Measurements from ENCODE around the gene ZNF276.

Gene ZNF276

DNA sequence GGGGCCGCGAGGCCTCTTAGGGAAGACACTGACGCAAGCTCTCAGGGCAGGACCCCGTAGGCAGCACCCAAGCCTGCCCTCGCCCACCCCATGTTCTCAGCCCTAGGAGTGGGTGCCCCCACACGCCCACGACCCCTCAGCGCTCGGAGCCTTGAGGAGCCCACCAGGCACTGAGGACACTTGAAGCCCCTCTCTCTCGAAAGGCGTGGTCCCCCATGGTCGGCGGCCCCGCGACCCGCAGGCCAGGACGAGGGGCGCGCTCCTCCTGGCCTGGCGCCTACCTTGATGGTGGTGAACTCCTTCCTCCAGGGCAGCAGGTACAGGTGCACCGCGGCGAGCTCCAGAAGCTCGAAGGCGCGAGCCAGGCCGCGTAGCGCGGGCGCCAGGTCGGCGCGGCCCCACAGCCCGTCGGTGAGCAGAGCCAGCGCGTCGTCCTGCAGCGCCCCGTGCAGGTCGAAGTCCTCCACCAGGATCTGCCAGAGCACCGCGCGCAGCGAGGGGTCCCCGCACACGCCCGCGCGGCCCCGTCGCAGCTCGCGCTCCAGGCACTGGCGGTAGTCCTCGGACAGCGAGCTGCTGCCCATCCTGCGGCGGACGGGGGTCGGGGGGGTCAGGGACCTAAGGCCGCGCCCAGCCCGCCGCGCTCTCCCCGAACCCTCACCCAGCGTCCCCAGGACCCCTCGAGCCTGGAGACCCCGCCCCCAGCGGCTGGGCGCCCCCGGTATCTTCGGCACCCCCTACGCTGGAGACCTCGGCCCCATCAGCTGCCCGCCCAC is 20.5 kb upstream of the ZNF276 start:
- no peak for TF ChIP-seq POLR2AphosphoS5 (IDR thresholded peaks at IDR 0.05; ENCODE audit: borderline replicate concordance, low read depth, low read length)
- TF ChIP-seq FOXP2 (optimal IDR thresholded peaks at IDR 0.05; ENCODE audit: control extremely low read depth, extremely low read length, insufficient read depth): no peak
- TF ChIP-seq EZH2 (IDR thresholded peaks at IDR 0.05): no peak
- H3K4me3 ChIP-seq: peak overlapping the region; percentile 79
- H3K36me3 ChIP-seq (ENCODE audit: insufficient read depth, low read length): no peaks in the 10 kb centered on the region
- H3K27ac ChIP-seq: no peak overlapping the region
- H3K9ac ChIP-seq (ENCODE audit: insufficient read length): peak overlapping the region; percentile 20
- no peaks in the 10 kb centered on the region for H3K9me3 ChIP-seq (ENCODE audit: low read depth, low read length)
- no peak for DNase-seq (ENCODE audit: low read depth, low spot score)

DNA sequence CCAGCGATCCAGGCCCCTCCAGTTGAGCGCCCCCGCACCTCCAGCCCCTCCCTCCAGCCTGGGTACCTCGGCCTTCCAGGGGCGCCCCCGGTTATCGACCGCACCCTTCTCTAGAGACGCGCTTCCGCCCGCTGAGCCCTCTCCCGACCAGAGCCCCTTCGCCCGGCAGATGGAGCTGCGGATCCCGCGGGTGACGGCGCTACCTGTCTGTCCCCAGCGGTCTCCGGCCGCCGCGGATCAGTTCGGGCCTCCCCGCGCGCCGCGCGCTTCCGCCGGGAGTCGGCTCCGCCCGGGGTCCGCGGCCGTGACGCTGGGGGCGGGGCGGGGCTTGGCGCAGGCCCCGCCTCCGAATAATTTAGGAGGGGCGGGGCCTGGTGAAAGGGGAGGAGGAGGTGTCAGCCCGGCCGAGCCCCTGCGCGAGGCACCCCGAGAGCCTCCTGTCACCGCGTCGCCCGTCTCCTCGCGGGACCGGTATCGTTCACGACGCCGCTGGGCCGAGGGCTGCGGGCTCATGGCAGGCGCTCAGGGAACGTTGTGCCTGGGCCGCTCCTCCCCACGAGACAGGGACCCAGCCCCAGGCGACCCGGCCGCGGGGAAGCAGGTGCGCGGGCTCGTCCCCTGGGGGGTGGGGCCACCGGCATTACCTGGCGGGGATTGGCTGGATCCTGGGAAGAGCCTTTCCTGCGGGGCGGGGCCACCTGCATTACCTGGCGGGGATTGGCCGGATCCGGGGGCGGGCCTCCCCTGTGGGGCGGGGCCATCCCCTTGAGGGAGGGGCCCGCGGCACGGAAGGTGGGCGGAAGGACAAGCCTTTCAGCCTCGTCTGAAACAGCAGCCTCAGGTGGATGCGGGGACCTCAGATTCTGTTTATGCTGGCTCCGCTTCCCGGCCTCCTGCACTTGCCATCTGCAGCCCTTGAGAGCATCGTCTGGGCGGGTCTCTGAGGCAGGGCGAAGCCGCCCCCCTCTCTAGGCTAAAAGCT is 19.6 kb upstream of the ZNF276 start, which contains the start of gene SPATA2L:
Gene SPATA2L, minus strand, starts transcription at position 281 of the 982 bp plus-strand sequence. CDS start 473 bp downstream, outside the sequence.
- Histone ChIP-seq H3K27ac (no peak within 1 kb of the TSS), H3K9me3 (ENCODE audit: low read depth, low read length) (no peaks in the 10 kb centered on the region), H3K9ac (ENCODE audit: insufficient read length) (peak within 1 kb of the TSS; percentile 20), H3K4me3 (peak within 1 kb of the TSS; percentile 79), H3K36me3 (ENCODE audit: insufficient read depth, low read length) (no peaks in the 10 kb centered on the region)
- no peak for DNase-seq (ENCODE audit: low read depth, low spot score)
- TF ChIP-seq EZH2 (IDR thresholded peaks at IDR 0.05) (no peak), POLR2AphosphoS5 (IDR thresholded peaks at IDR 0.05; ENCODE audit: borderline replicate concordance, low read depth, low read length) (peak; percentile 41; the same call in 1 of the 2 replicates)

DNA sequence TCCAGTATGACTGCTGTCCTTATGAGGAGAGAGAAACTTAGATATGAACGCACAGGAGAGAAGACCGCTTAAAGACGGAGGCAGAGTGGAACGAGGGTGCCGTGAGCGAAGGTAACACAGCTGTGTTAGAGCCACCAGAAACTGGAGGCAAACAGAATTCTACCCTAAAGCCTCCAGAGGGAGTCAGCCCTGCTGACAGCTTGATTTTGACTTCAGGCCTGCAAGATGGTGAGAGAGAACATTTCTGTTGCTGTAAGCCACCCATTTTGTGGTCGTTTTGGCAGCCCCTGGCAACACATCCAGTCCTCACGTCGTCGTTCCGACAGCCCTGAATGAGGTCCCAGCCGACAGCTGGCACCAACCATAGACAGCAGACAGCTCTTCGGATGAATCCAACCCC is 17.1 kb upstream of the ZNF276 start:
- Histone ChIP-seq H3K36me3 (ENCODE audit: insufficient read depth, low read length) (no peaks in the 10 kb centered on the region), H3K4me3 (no peak overlapping the region), H3K27ac (no peak overlapping the region), H3K9me3 (ENCODE audit: low read depth, low read length) (no peaks in the 10 kb centered on the region), H3K9ac (ENCODE audit: insufficient read length) (no peak overlapping the region)
- DNase-seq (ENCODE audit: low read depth, low spot score): no peak
- TF ChIP-seq FOXP2 (optimal IDR thresholded peaks at IDR 0.05; ENCODE audit: control extremely low read depth, extremely low read length, insufficient read depth): no peak
- TF ChIP-seq POLR2AphosphoS5 (IDR thresholded peaks at IDR 0.05; ENCODE audit: borderline replicate concordance, low read depth, low read length): no peak
- no peak for TF ChIP-seq EZH2 (IDR thresholded peaks at IDR 0.05)

DNA sequence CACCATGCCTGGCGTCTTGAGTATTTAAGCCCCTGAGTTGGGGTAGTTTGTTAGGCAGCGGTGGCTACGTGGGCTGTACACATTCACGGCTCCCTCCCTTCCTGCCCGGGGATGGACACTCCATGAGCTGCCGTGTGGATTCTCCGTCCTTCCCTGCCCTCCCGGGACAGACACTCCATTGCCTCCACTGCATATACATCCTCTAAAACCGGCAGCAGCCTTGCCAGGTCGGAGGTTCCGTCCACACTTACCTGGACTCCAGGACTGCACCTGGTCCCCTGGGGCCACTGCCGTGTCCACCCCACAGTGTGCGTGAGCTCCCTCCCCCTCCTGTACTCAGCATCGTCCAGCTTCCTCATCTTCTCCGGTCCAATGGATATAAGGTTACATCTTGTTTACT is 16.3 kb upstream of the ZNF276 start:
- DNase-seq (ENCODE audit: low read depth, low spot score): no peak
- Histone ChIP-seq H3K36me3 (ENCODE audit: insufficient read depth, low read length) (no peaks in the 10 kb centered on the region), H3K27ac (no peak overlapping the region), H3K9me3 (ENCODE audit: low read depth, low read length) (no peaks in the 10 kb centered on the region), H3K9ac (ENCODE audit: insufficient read length) (no peak overlapping the region), H3K4me3 (no peak overlapping the region)
- TF ChIP-seq EZH2 (IDR thresholded peaks at IDR 0.05) (no peak), FOXP2 (optimal IDR thresholded peaks at IDR 0.05; ENCODE audit: control extremely low read depth, extremely low read length, insufficient read depth) (no peak), POLR2AphosphoS5 (IDR thresholded peaks at IDR 0.05; ENCODE audit: borderline replicate concordance, low read depth, low read length) (no peak)

DNA sequence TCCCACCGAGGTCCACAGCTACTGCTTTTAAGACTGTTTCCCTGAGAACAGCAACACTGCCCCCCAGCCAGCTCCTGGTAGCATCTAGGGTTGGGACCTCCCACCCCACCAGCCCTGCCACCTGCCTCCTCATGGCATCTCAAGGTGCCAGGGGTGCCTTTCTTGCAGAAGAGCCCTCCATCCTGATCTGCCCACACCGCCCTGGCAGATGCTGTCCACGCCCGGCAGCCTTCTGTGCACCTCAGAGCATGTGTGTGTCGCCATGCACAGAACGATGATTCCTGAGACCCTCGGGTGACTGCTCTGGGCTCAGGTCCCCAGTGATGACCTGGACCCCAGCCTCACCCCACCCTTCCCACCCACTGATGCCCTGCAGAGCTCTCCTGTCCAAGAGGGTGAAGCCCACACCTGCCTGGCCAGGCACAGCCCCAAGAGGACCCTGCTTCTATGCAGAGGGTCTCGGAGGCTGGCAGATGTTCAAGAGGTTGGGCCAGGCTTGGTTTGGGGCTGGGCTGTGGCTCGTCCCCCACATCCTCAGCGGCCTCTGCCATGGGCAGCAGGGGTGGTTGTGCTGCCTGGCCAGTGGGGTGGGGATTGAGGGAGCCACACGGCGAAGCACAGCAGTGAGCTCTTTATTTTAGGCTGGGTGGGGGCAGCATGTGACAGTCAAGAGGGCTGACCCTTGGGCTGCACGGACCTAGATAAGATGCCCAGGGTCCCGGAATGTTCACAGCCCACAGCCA is 14.6 kb upstream of the ZNF276 start:
- Histone ChIP-seq H3K36me3 (ENCODE audit: insufficient read depth, low read length) (no peaks in the 10 kb centered on the region), H3K9me3 (ENCODE audit: low read depth, low read length) (no peaks in the 10 kb centered on the region), H3K27ac (no peak overlapping the region), H3K9ac (ENCODE audit: insufficient read length) (no peak overlapping the region), H3K4me3 (peak overlapping the region; percentile 70; the same call in 1 of the 2 replicates)
- TF ChIP-seq FOXP2 (optimal IDR thresholded peaks at IDR 0.05; ENCODE audit: control extremely low read depth, extremely low read length, insufficient read depth) (no peak), POLR2AphosphoS5 (IDR thresholded peaks at IDR 0.05; ENCODE audit: borderline replicate concordance, low read depth, low read length) (no peak), EZH2 (IDR thresholded peaks at IDR 0.05) (no peak)
- DNase-seq (ENCODE audit: low read depth, low spot score): no peak

DNA sequence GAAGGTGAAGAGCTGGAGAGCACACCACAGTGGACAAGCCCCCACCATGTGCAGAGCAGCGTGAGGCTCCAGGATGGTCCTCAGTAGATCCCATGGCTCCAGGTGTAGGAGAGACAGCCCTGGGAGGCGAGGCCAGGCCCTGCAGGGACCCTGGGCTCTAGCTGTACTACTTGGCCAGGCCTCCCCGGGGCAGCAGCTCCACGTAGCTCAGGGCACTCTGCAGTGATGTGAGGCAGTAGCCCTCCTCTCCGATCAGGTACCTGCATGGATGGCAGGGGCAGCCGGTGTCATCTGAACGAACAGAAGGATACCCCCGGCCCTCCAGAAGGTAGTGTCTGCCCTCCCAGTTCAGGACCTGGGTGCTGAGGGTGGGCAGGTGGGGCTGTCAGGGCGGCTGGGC is 13.6 kb upstream of the ZNF276 start:
- Histone ChIP-seq H3K9ac (ENCODE audit: insufficient read length) (no peak overlapping the region), H3K27ac (no peak overlapping the region), H3K9me3 (ENCODE audit: low read depth, low read length) (no peaks in the 10 kb centered on the region), H3K4me3 (no peak overlapping the region), H3K36me3 (ENCODE audit: insufficient read depth, low read length) (no peaks in the 10 kb centered on the region)
- no peak for DNase-seq (ENCODE audit: low read depth, low spot score)
- no peak for TF ChIP-seq EZH2 (IDR thresholded peaks at IDR 0.05)
- TF ChIP-seq FOXP2 (optimal IDR thresholded peaks at IDR 0.05; ENCODE audit: control extremely low read depth, extremely low read length, insufficient read depth): no peak
- TF ChIP-seq POLR2AphosphoS5 (IDR thresholded peaks at IDR 0.05; ENCODE audit: borderline replicate concordance, low read depth, low read length): no peak

DNA sequence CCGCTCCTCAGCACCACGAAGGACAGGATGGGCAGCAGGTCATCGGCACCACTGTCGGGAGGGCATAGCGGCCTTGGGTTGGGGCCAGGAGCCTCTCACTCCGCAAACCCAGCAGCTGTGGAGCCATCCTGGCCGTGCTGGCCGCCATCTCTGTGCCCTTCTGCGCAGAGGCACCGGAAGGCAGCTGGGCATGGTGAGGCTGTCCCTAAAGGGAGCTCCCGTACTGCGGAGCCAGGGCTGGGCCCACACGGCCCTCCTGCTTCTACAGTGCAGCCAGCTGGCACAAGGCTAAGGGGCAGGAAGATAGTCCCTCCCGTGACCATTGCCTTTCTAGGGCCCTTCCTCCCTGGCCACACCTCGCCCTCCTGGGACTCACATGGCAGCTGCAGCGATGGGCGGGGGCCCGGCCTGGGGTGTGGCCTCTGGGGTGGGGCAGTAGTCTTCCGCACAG is 12.8 kb upstream of the ZNF276 start:
- Histone ChIP-seq H3K27ac (no peak overlapping the region), H3K36me3 (ENCODE audit: insufficient read depth, low read length) (no peaks in the 10 kb centered on the region), H3K9me3 (ENCODE audit: low read depth, low read length) (no peaks in the 10 kb centered on the region), H3K4me3 (no peak overlapping the region), H3K9ac (ENCODE audit: insufficient read length) (no peak overlapping the region)
- DNase-seq (ENCODE audit: low read depth, low spot score): no peak
- TF ChIP-seq POLR2AphosphoS5 (IDR thresholded peaks at IDR 0.05; ENCODE audit: borderline replicate concordance, low read depth, low read length) (no peak), FOXP2 (optimal IDR thresholded peaks at IDR 0.05; ENCODE audit: control extremely low read depth, extremely low read length, insufficient read depth) (no peak), EZH2 (IDR thresholded peaks at IDR 0.05) (no peak)
